Measurements from ENCODE around the gene KRT86. TPM values are rescaled to one million over a fixed set of nuclear protein-coding genes. Genes with fewer than 3 reads are reported as not detected.
A peak's percentile ranks its signal among the peaks of the same experiment; 100 is the strongest.
"Not testable (repeated sequence)": the region's sequence is repeated elsewhere in the genome, so short reads cannot be mapped to it uniquely, and the experiment has no call there.

KRT86 gene
- total RNA-seq, 2 donors from 2014 or later: not detected

- H3K4me1 ChIP-seq (ENCODE audit: control insufficient read depth, insufficient read depth, low read length): peaks cover 4% of the 10 kb centered on the region
- no peaks in the 10 kb centered on the region for H3K9me3 ChIP-seq (ENCODE audit: control insufficient read depth, low read length)
- peaks cover 71% of the 10 kb centered on the region for H3K27me3 Mint-ChIP-seq (ENCODE audit: insufficient read depth)
- no peak overlapping the region for H3K4me3 Mint-ChIP-seq
- no peak for TF ChIP-seq CTCF (conservative IDR thresholded peaks at IDR 0.05)
- no peak overlapping the region for H3K9ac ChIP-seq (ENCODE audit: extremely low read depth, low read length, poor library complexity, severe bottlenecking)
- peak; percentile 38 for DNase-seq
- peaks cover 19% of the 10 kb centered on the region for H3K4me1 Mint-ChIP-seq
- H3K27me3 ChIP-seq (ENCODE audit: control insufficient read depth, insufficient read depth, low read length, poor library complexity, severe bottlenecking): peaks cover 67% of the 10 kb centered on the region
- H3K9me3 Mint-ChIP-seq: no peaks in the 10 kb centered on the region
- WGBS, 2 experiments (ENCODE audit: insufficient coverage in 1 of 2, insufficient read length in 1 of 2): 90 to 91% methylated on average over 6 to 9 of the region's 9 CpGs
- H3K36me3 ChIP-seq (ENCODE audit: control insufficient read depth, insufficient read depth, low read length): no peaks in the 10 kb centered on the region
- no peak overlapping the region for H3K27ac Mint-ChIP-seq
- no peak overlapping the region for H3K27ac ChIP-seq (ENCODE audit: low read depth, low read length)
- H3K36me3 Mint-ChIP-seq (ENCODE audit: low read depth): no peaks in the 10 kb centered on the region
- H3K4me3 ChIP-seq (ENCODE audit: low read length): no peak overlapping the region
Observed at GRCh38 chr12:52251367-52252051, 22.9 kb upstream of the KRT86 start.

GRCh38 chr12:52252175-52252615 lies 22.2 kb upstream of the KRT86 start:
- peak; percentile 84 for DNase-seq
- not testable (repeated sequence) for H3K36me3 ChIP-seq (ENCODE audit: control insufficient read depth, insufficient read depth, low read length); H3K27ac ChIP-seq (ENCODE audit: low read depth, low read length); H3K4me3 Mint-ChIP-seq; H3K9me3 Mint-ChIP-seq; H3K4me3 ChIP-seq (ENCODE audit: low read length); H3K9ac ChIP-seq (ENCODE audit: extremely low read depth, low read length, poor library complexity, severe bottlenecking); H3K4me1 ChIP-seq (ENCODE audit: control insufficient read depth, insufficient read depth, low read length); H3K9me3 ChIP-seq (ENCODE audit: control insufficient read depth, low read length); H3K36me3 Mint-ChIP-seq (ENCODE audit: low read depth); H3K27ac Mint-ChIP-seq
- peak; percentile 77 for TF ChIP-seq CTCF (conservative IDR thresholded peaks at IDR 0.05)
- H3K27me3 ChIP-seq (ENCODE audit: control insufficient read depth, insufficient read depth, low read length, poor library complexity, severe bottlenecking): peaks cover 73% of the 10 kb centered on the region
- WGBS, 2 experiments (ENCODE audit: insufficient coverage in 1 of 2, insufficient read length in 1 of 2): 71 to 90% methylated on average over 2 to 8 of the region's 8 CpGs
- peaks cover 12% of the 10 kb centered on the region for H3K4me1 Mint-ChIP-seq
- peaks cover 78% of the 10 kb centered on the region for H3K27me3 Mint-ChIP-seq (ENCODE audit: insufficient read depth)

GRCh38 chr12:52252728-52253343 lies 21.6 kb upstream of the KRT86 start:
- no peak for DNase-seq
- Mint-ChIP-seq H3K27ac (no peak overlapping the region), H3K27me3 (ENCODE audit: insufficient read depth) (peaks cover 83% of the 10 kb centered on the region)

More at GRCh38 chr12:52252728-52253343, 21.6 kb upstream of the KRT86 start:
- Mint-ChIP-seq H3K9me3 (no peaks in the 10 kb centered on the region), H3K36me3 (ENCODE audit: low read depth) (no peaks in the 10 kb centered on the region), H3K4me1 (peaks cover 6% of the 10 kb centered on the region), H3K4me3 (no peak overlapping the region)
- Histone ChIP-seq H3K4me3 (ENCODE audit: low read length) (no peak overlapping the region), H3K9ac (ENCODE audit: extremely low read depth, low read length, poor library complexity, severe bottlenecking) (no peak overlapping the region), H3K27me3 (ENCODE audit: control insufficient read depth, insufficient read depth, low read length, poor library complexity, severe bottlenecking) (peaks cover 80% of the 10 kb centered on the region), H3K27ac (ENCODE audit: low read depth, low read length) (no peak overlapping the region), H3K4me1 (ENCODE audit: control insufficient read depth, insufficient read depth, low read length) (no peaks in the 10 kb centered on the region), H3K36me3 (ENCODE audit: control insufficient read depth, insufficient read depth, low read length) (no peaks in the 10 kb centered on the region), H3K9me3 (ENCODE audit: control insufficient read depth, low read length) (no peaks in the 10 kb centered on the region)
- TF ChIP-seq CTCF (conservative IDR thresholded peaks at IDR 0.05): no peak
- 92 to 97% methylated on average over 5 to 11 of the region's 11 CpGs for WGBS, 2 experiments (ENCODE audit: insufficient coverage in 1 of 2, insufficient read length in 1 of 2)

Measured in endodermal cell (in vitro differentiated cells).